Retinal pigment epithelial cell (primary cell): Measurements from ENCODE around the gene ETS2.

Experiments used
- DNase-seq: peaks from one replicate; pipeline ENCODE4 v3.0.0-alpha.2; 2010; ENCODE audit warnings: low read depth
- H3K4me3 ChIP-seq: 2 replicates; pipeline ENCODE4 v1.5.1; 2011; ENCODE audit warnings: mild to moderate bottlenecking, low read length, control low read depth, moderate library complexity
- TF ChIP-seq, protein P1 (sequence below): conservative IDR thresholded peaks from 2 replicates; pipeline ENCODE4 v1.5.1; 2011; ENCODE audit warnings: low read depth, low read length, control low read depth, inconsistent platforms

ETS2 gene

DNA sequence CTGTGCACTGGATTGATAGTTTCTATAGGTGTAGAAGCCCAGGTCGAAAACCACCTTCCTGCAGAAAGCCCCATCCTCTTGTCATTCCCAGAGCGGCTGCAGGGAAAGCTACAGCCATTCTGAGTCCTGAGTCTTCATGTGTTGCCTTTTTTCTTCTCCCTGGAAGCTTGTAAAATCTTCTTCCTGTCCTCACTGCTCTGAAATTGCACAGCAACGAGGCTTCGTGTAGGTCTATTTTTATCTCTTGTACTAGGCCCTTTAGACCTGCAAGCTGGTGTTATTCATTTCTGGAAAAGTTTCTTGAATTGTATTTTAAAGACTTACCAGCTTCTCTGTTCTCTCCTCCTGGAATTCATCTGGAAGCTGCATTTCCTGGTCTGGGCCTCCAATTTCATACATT is 44.2 kb upstream of the ETS2 start:
- no peak for DNase-seq
- H3K4me3 ChIP-seq = no peak overlapping the region
- TF ChIP-seq, protein P1, sequence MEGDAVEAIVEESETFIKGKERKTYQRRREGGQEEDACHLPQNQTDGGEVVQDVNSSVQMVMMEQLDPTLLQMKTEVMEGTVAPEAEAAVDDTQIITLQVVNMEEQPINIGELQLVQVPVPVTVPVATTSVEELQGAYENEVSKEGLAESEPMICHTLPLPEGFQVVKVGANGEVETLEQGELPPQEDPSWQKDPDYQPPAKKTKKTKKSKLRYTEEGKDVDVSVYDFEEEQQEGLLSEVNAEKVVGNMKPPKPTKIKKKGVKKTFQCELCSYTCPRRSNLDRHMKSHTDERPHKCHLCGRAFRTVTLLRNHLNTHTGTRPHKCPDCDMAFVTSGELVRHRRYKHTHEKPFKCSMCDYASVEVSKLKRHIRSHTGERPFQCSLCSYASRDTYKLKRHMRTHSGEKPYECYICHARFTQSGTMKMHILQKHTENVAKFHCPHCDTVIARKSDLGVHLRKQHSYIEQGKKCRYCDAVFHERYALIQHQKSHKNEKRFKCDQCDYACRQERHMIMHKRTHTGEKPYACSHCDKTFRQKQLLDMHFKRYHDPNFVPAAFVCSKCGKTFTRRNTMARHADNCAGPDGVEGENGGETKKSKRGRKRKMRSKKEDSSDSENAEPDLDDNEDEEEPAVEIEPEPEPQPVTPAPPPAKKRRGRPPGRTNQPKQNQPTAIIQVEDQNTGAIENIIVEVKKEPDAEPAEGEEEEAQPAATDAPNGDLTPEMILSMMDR = no peak

DNA sequence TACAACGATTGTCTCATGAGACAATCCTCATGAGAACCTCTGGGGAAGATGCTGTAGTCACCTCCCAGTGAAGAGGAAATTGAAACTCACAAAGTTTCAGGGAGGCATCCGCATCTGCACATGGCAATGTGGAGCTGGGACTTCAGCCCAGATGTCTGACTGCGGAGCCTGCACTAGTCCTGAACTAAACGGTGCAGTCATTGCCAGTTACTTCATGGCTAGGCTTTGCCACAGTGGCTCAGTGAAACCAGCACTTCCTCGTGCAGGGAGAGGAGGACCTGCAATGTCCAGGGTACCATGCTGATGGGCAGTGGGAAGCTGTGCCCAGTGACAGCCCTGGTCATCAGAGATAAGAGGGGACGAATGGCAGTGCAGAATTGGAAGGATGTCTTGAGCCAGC is 40.7 kb upstream of the ETS2 start:
- H3K4me3 ChIP-seq = no peak overlapping the region
- TF ChIP-seq, protein P1 = no peak
- DNase-seq = no peak

DNA sequence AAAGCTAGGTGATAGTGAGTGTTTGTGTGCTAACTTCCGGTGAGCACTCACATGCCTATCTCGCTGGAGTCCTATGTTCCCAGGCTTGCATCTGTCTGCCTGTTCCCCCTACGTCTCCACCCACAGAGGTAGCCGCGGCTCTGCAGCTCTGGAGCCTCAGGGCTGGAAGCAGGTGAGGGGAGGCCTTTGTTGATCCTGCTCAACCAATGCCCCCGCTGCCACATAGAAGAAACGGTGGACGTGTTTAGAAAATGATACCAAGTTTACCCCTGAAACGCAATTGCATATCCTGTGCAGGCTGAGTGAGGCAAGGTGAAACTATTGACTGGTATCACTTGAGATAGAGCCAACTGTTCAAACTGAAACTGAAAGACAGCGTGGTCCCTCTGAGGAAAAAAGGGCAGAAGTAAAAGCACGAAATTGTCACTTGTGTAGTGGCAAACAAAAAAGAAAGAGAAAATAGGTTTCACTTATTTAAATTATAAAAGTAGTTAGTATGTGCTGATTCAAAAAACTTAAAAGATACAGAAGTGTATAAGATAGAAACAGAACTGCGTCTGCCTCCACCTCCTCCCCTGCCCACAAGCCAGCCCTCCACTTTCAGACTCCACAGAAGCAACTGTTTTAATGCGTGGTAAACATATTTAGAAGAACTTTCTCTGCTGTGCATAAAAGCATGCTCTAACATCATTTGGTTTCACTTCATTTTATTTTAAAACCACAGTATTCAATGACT is 38.6 kb upstream of the ETS2 start:
- TF ChIP-seq, protein P1 = no peak
- H3K4me3 ChIP-seq = no peak overlapping the region

DNA sequence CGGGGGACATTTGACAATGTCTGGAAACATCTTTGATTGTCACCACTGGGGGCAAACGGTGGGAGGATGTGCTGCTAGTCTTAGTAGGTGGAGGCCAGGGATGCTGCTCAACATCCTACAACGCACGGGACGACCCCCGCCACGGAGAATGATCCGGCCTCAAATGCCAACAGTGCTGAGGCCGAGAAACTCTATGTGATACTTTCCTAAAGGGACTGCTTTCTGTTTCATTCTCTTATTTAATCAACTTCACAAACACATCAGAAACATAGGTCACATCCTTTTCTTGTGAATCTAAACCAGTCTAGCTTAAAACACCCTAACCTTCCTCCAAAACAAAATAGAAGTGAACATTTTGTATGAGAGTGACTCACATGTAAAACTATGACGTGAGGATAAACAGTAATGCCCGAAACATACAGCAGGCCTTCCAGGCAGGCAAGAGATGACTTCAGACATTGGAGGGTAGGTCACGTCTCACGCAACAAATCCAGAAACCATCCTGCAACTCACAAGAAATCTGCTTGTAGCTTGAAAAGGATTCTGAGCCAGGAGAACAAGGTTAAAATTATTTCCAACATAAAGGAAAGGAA is 37.2 kb upstream of the ETS2 start:
- H3K4me3 ChIP-seq = no peak overlapping the region
- DNase-seq = no peak
- TF ChIP-seq, protein P1 = no peak

More for the DNA sequence above, 38.6 kb upstream of the ETS2 start:
- no peak for DNase-seq

DNA sequence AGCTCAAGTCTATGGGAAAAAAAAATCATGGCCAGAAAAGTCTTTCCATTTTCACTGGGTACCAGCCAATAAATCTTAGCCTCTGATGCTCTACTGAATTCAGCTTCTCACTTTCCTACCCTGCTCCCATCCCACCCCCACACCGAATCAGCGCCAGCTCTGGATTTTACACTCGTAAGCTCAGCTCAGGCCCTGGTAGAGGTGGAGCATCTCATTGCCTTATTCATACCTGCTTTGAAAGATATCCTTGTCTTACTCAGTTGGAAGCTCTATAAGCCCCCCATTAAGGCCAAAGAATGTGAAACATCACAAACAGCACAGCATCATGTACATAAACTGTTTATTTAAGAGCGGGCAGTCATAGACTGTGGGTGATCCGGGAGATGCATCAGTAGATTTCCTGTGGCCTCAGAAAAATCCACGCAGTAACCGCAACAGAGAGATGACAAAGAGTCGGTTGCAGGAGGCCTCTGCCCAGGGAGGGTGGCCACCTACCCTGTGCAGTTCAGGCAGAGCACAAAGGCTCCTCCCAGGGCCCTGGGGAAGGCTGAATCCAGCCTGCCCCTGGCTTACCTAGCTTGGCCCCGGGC is 36.4 kb upstream of the ETS2 start:
- TF ChIP-seq, protein P1 = no peak
- H3K4me3 ChIP-seq = no peak overlapping the region

DNA sequence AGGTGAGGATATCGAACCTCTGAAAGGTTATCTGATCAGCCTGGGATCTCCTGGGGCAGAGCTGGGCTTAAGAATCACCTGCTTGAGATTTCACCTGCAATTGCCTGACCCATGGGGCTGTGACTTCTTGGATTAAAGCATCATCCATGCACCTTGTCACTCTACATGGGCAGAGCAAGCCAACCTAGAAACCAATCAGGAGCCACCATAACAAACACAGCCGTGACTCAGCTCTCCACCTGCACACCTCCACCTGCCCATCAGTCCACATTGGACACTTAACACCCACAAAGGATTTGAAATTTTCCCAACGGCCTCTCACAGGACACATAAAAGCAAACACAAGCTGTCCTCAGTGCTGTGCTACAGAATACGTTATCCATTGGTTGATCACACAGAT is 35.1 kb upstream of the ETS2 start:
- DNase-seq = no peak
- TF ChIP-seq, protein P1 = no peak
- H3K4me3 ChIP-seq = no peak overlapping the region

More for the DNA sequence above, 36.4 kb upstream of the ETS2 start:
- no peak for DNase-seq
